Gastroesophageal sphincter (tissue), 4 donors: ENCODE results near the gene NRXN3. TPM values are rescaled to one million over a fixed set of nuclear protein-coding genes. Genes with fewer than 3 reads are reported as not detected.

Experiments
- ATAC-seq: fragments of 150-250 bp; one replicate; pipeline ENCODE4 v1.9.1; 2016; ENCODE audit warnings: mild to moderate bottlenecking, moderate library complexity
- H3K27ac ChIP-seq, 4 donors: fragments of 200-600 bp; sonication (generic) in 3 of 4; 1 replicate in 3 of 4; 2 replicates in 1 of 4; pipeline ENCODE4 v1.5.1; 2016 to 2019
- H3K27me3 ChIP-seq: fragments of 200-600 bp; sonication (generic); one replicate; pipeline ENCODE4 v1.5.1; 2019
- H3K36me3 ChIP-seq, 2 donors: fragments of 200-600 bp; sonication (generic); one replicate each; pipeline ENCODE4 v1.5.1; 2019; ENCODE audit warnings: control low read depth in 1 of 2
- H3K4me1 ChIP-seq, 3 donors: fragments of 200-600 bp; sonication (generic); 1 replicate in 2 of 3; 2 replicates in 1 of 3; pipeline ENCODE4 v1.5.1; 2016 to 2019; ENCODE audit warnings: control low read depth in 2 of 3
- H3K4me3 ChIP-seq, 2 donors: fragments of 200-600 bp; sonication (generic); one replicate each; pipeline ENCODE4 v1.5.1; 2019; ENCODE audit warnings: mild to moderate bottlenecking in 1 of 2, moderate library complexity in 1 of 2
- H3K9me3 ChIP-seq, 3 donors: fragments of 200-600 bp; sonication (generic); one replicate each; pipeline ENCODE4 v1.5.1; 2017 to 2019; ENCODE audit warnings: control low read depth in 2 of 3
- CTCF ChIP-seq, 4 experiments: fragments of 200-600 bp in 2 of 4; fragments of 450-650 bp in 2 of 4; sonication (generic) in 1 of 4; IDR thresholded peaks; one replicate each; pipeline ENCODE4 v1.5.1; 2017 to 2019; ENCODE audit warnings: antibody characterized with exemption in 4 of 4, mild to moderate bottlenecking in 2 of 4, moderate library complexity in 2 of 4
- EP300 ChIP-seq: sonication (generic); formaldehyde crosslinking; IDR thresholded peaks from one replicate; pipeline ENCODE4 v1.6.1; 2017; ENCODE audit warnings: antibody characterized with exemption, mild to moderate bottlenecking
- POLR2A ChIP-seq, 2 donors: fragments of 450-650 bp; IDR thresholded peaks; one replicate each; pipeline ENCODE4 v1.6.1; 2017; ENCODE audit warnings: antibody characterized with exemption in 2 of 2, mild to moderate bottlenecking in 2 of 2, moderate library complexity in 1 of 2
- POLR2AphosphoS5 ChIP-seq: sonication (generic); formaldehyde crosslinking; IDR thresholded peaks from one replicate; pipeline ENCODE4 v1.6.1; 2017; ENCODE audit warnings: antibody characterized with exemption
- WGBS, 2 donors: methylation state at CpG; one replicate each; pipeline ENCODE4 v1.1.5; 2018; ENCODE audit warnings: low coverage in 1 of 2; 5-methylcytosine and 5-hydroxymethylcytosine counted together
- total RNA-seq, 4 donors: library from RNA; depleted of rRNA; stranded (reverse); fragments of >200 nt; gene quantifications; one replicate each; pipeline ENCODE4 v1.1.0, GENCODE V29; 2016

The NRXN3 gene
- total RNA-seq, 4 donors from 2014 or later, result 74.2 to 192 (median 98.2) TPM

DNA sequence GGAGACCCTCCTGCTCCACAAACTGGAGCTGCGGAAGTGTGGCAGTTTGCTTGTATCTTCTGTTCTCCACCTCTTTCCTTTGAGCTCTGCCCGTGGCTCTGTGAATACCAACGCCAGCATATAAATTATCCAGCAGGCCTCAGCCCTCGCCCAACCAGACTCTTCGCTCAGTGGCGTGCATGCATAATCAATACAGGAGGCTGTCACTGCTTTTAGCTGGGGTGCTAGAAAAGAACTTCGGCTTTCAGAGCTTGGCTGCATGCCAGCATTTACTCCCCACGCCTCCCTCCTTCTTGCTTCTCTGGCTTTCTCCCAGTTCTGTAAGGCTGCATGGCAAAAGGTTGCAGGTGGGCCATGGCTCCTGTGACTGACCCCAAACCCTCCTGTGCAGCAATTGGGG lies 26.9 kb downstream of the NRXN3 start:
- Histone ChIP-seq H3K27ac (no peak overlapping the region), H3K4me3 (no peak overlapping the region), H3K4me1 (no peaks in the 10 kb centered on the region), H3K27me3 (peaks cover 19% of the 10 kb centered on the region), H3K36me3 (no peaks in the 10 kb centered on the region), H3K9me3 (peaks cover 0 to 9% (median 0%) of the 10 kb centered on the region in 3 donors)
- 40% methylated on average over 7 to 8 of the region's 8 CpGs for WGBS, 2 donors
- no peak for TF ChIP-seq POLR2AphosphoS5
- no peak for TF ChIP-seq CTCF (IDR thresholded peaks at IDR 0.05)
- no peak for TF ChIP-seq POLR2A (IDR thresholded peaks at IDR 0.05)
- TF ChIP-seq EP300, result no peak
- no peak for ATAC-seq

- Histone ChIP-seq H3K27me3 (peaks cover 14% of the 10 kb centered on the region), H3K4me1 (no peaks in the 10 kb centered on the region), H3K9me3 (peaks cover 0 to 9% (median 0%) of the 10 kb centered on the region in 3 donors), H3K36me3 (no peaks in the 10 kb centered on the region), H3K27ac (no peak overlapping the region), H3K4me3 (no peak overlapping the region)
- 77 to 78% methylated on average over 3 to 5 of the region's 5 CpGs for WGBS, 2 donors
- no peak for ATAC-seq
- no peak for TF ChIP-seq POLR2A (IDR thresholded peaks at IDR 0.05)
- TF ChIP-seq POLR2AphosphoS5, result no peak
- no peak for TF ChIP-seq EP300
- no peak for TF ChIP-seq CTCF (IDR thresholded peaks at IDR 0.05)
Measured at GRCh38 chr14:78202163-78202562, 32.0 kb downstream of the NRXN3 start.

DNA sequence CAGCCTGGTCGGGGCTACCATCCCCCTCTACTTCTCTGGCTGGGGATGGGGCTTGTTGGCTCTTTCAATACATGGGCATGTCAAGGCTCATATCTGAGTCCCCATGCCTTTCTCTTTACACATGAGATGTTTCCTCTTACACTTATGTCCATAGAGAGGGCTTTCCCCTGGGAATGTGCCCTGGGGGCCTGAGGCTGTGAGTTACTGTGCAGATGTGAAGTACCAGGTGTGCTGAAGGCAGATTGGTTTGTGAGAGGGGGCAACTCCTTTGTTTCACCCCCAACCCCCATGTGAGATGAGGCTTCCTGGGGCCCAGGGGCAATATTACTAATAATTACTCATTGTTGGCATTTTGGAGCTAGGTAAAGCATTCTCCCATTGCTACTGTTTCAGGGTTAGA lies 32.8 kb downstream of the NRXN3 start:
- H3K27me3 ChIP-seq, result peaks cover 11% of the 10 kb centered on the region
- no peaks in the 10 kb centered on the region for H3K36me3 ChIP-seq
- ATAC-seq, result no peak
- H3K4me3 ChIP-seq, result no peak overlapping the region
- no peak overlapping the region for H3K27ac ChIP-seq
- TF ChIP-seq POLR2AphosphoS5 (no peak), CTCF (IDR thresholded peaks at IDR 0.05) (no peak), EP300 (no peak), POLR2A (IDR thresholded peaks at IDR 0.05) (no peak)
- 0% methylated on average over 1 of the region's 1 CpG; no CpG with 5 or more reads in 1 of the 2 donors for WGBS, 2 donors
- no peaks in the 10 kb centered on the region for H3K4me1 ChIP-seq
- H3K9me3 ChIP-seq, result peaks cover 0 to 7% (median 0%) of the 10 kb centered on the region in 3 donors

- H3K27me3 ChIP-seq, result peaks cover 2% of the 10 kb centered on the region
- peaks cover 0 to 26% (median 0%) of the 10 kb centered on the region in 3 donors for H3K9me3 ChIP-seq
- H3K36me3 ChIP-seq, result no peaks in the 10 kb centered on the region
- TF ChIP-seq POLR2A (IDR thresholded peaks at IDR 0.05) (no peak), CTCF (IDR thresholded peaks at IDR 0.05) (no peak), EP300 (no peak), POLR2AphosphoS5 (no peak)
- H3K27ac ChIP-seq, result no peak overlapping the region
- no peak overlapping the region for H3K4me3 ChIP-seq
- WGBS, 2 donors, result 59 to 88% methylated on average over 4 to 5 of the region's 5 CpGs
- no peaks in the 10 kb centered on the region for H3K4me1 ChIP-seq
- ATAC-seq, result no peak
Measured at GRCh38 chr14:78207414-78207813, 37.2 kb downstream of the NRXN3 start.

GRCh38 chr14:78220273-78220672 lies 50.1 kb downstream of the NRXN3 start:
- no peaks in the 10 kb centered on the region for H3K9me3 ChIP-seq
- no peaks in the 10 kb centered on the region for H3K36me3 ChIP-seq
- H3K27me3 ChIP-seq, result no peaks in the 10 kb centered on the region
- no peaks in the 10 kb centered on the region for H3K4me1 ChIP-seq
- TF ChIP-seq CTCF (IDR thresholded peaks at IDR 0.05) (no peak), POLR2AphosphoS5 (no peak)
- WGBS, 2 donors, result 68 to 72% methylated on average over 5 of the region's 5 CpGs
- H3K27ac ChIP-seq, result no peak overlapping the region
- no peak overlapping the region for H3K4me3 ChIP-seq
- ATAC-seq, result no peak
